ENCODE data around the gene ERVW-1. TPM values are rescaled to one million over a fixed set of nuclear protein-coding genes. Genes with fewer than 3 reads are reported as not detected.
A peak's percentile ranks its signal among the peaks of the same experiment; 100 is the strongest.
"Not testable (repeated sequence)": the region's sequence is repeated elsewhere in the genome, so short reads cannot be mapped to it uniquely, and the experiment has no call there.

Gene ERVW-1
- not detected in 2 replicates for total RNA-seq
- long read RNA-seq, result 0 reads

GRCh38 chr7:92477681-92478080, at the start of gene ERVW-1:
ERVW-1 (minus strand) TSS chr7:92477946; CDS start chr7:92470381, 7,565 bp downstream.
- H3K36me3 Mint-ChIP-seq (ENCODE audit: unreplicated experiment); H3K4me1 Mint-ChIP-seq (ENCODE audit: unreplicated experiment); H3K4me3 Mint-ChIP-seq (ENCODE audit: unreplicated experiment); H3K9me3 Mint-ChIP-seq (ENCODE audit: unreplicated experiment); H3K27ac Mint-ChIP-seq (ENCODE audit: unreplicated experiment); H3K27me3 Mint-ChIP-seq (ENCODE audit: unreplicated experiment): not testable (repeated sequence)
- peak; percentile 67 for DNase-seq (ENCODE audit: extremely low spot score, unreplicated experiment)

GRCh38 chr7:92523110-92523509, 45.4 kb upstream of the ERVW-1 start:
- Mint-ChIP-seq H3K9me3 (ENCODE audit: unreplicated experiment) (no peaks in the 10 kb centered on the region), H3K27ac (ENCODE audit: unreplicated experiment) (no peak overlapping the region), H3K27me3 (ENCODE audit: unreplicated experiment) (no peaks in the 10 kb centered on the region), H3K36me3 (ENCODE audit: unreplicated experiment) (peaks cover 5% of the 10 kb centered on the region), H3K4me1 (ENCODE audit: unreplicated experiment) (peaks cover 15% of the 10 kb centered on the region), H3K4me3 (ENCODE audit: unreplicated experiment) (no peak overlapping the region)
- no peak for TF ChIP-seq CTCF (IDR thresholded peaks at IDR 0.05)
- DNase-seq (ENCODE audit: extremely low spot score, unreplicated experiment), result no peak

GRCh38 chr7:92520024-92520423, 42.3 kb upstream of the ERVW-1 start:
- Mint-ChIP-seq H3K36me3 (ENCODE audit: unreplicated experiment) (peaks cover 14% of the 10 kb centered on the region), H3K27ac (ENCODE audit: unreplicated experiment) (no peak overlapping the region), H3K4me3 (ENCODE audit: unreplicated experiment) (no peak overlapping the region), H3K9me3 (ENCODE audit: unreplicated experiment) (no peaks in the 10 kb centered on the region), H3K27me3 (ENCODE audit: unreplicated experiment) (no peaks in the 10 kb centered on the region), H3K4me1 (ENCODE audit: unreplicated experiment) (no peaks in the 10 kb centered on the region)
- no peak for DNase-seq (ENCODE audit: extremely low spot score, unreplicated experiment)
- TF ChIP-seq CTCF (IDR thresholded peaks at IDR 0.05), result no peak

- H3K27ac Mint-ChIP-seq (ENCODE audit: unreplicated experiment), result no peak overlapping the region
- TF ChIP-seq CTCF (IDR thresholded peaks at IDR 0.05), result no peak
- H3K27me3 Mint-ChIP-seq (ENCODE audit: unreplicated experiment), result no peaks in the 10 kb centered on the region
- no peaks in the 10 kb centered on the region for H3K9me3 Mint-ChIP-seq (ENCODE audit: unreplicated experiment)
- no peak overlapping the region for H3K4me3 Mint-ChIP-seq (ENCODE audit: unreplicated experiment)
- peaks cover 26% of the 10 kb centered on the region for H3K36me3 Mint-ChIP-seq (ENCODE audit: unreplicated experiment)
- H3K4me1 Mint-ChIP-seq (ENCODE audit: unreplicated experiment), result no peaks in the 10 kb centered on the region
- no peak for DNase-seq (ENCODE audit: extremely low spot score, unreplicated experiment)
Observed at GRCh38 chr7:92517631-92518030, 39.9 kb upstream of the ERVW-1 start.

GRCh38 chr7:92513167-92513902, 35.6 kb upstream of the ERVW-1 start:
- Mint-ChIP-seq H3K4me1 (ENCODE audit: unreplicated experiment) (no peaks in the 10 kb centered on the region), H3K27ac (ENCODE audit: unreplicated experiment) (no peak overlapping the region), H3K27me3 (ENCODE audit: unreplicated experiment) (no peaks in the 10 kb centered on the region), H3K36me3 (ENCODE audit: unreplicated experiment) (peaks cover 30% of the 10 kb centered on the region), H3K9me3 (ENCODE audit: unreplicated experiment) (no peaks in the 10 kb centered on the region), H3K4me3 (ENCODE audit: unreplicated experiment) (no peak overlapping the region)
- DNase-seq (ENCODE audit: extremely low spot score, unreplicated experiment), result no peak
- no peak for TF ChIP-seq CTCF (IDR thresholded peaks at IDR 0.05)
